ENCODE measurements around the gene DCDC2B.

The DCDC2B gene

GRCh38 chr1:32197074-32197473 is 11.8 kb upstream of the DCDC2B start:
- no peak for DNase-seq

GRCh38 chr1:32197837-32198236 is 11.1 kb upstream of the DCDC2B start:
- DNase-seq: no peak

GRCh38 chr1:32198237-32199042 is 10.4 kb upstream of the DCDC2B start:
- DNase-seq: no peak

GRCh38 chr1:32199043-32199716 is 9.7 kb upstream of the DCDC2B start:
- no peak for DNase-seq

- peak; percentile 46 for DNase-seq
Measured at GRCh38 chr1:32199717-32200072, 9.2 kb upstream of the DCDC2B start.

- DNase-seq: peak; percentile 66
Measured at GRCh38 chr1:32200226-32201010, 8.5 kb upstream of the DCDC2B start, which contains the start of gene CCDC28B. CCDC28B (plus strand) TSS chr1:32200595; CDS start chr1:32201936, 1,341 bp downstream.

GRCh38 chr1:32201011-32201855 is 7.7 kb upstream of the DCDC2B start:
- peak; percentile 49 for DNase-seq

GRCh38 chr1:32204943-32205361 is 3.9 kb upstream of the DCDC2B start:
- peak; percentile 30 for DNase-seq

- peak; percentile 92 for DNase-seq
Measured at GRCh38 chr1:32205401-32206370, 3.2 kb upstream of the DCDC2B start, which contains the start of gene IQCC. IQCC (plus strand) TSS chr1:32205671; CDS start chr1:32205682, 11 bp downstream.

- DNase-seq: no peak
Measured at GRCh38 chr1:32208469-32208868, 420 bp upstream of the DCDC2B start.

GRCh38 chr1:32215629-32216480 is 7.0 kb downstream of the DCDC2B start:
- peak; percentile 28 for DNase-seq

GRCh38 chr1:32216566-32216965 is 7.7 kb downstream of the DCDC2B start:
- DNase-seq: no peak

GRCh38 chr1:32219022-32219421 is 10.1 kb downstream of the DCDC2B start:
- DNase-seq: no peak

- peak; percentile 12 for DNase-seq
Measured at GRCh38 chr1:32220746-32221580, 12.1 kb downstream of the DCDC2B start.

- DNase-seq: no peak
Measured at GRCh38 chr1:32221581-32221979, 12.7 kb downstream of the DCDC2B start.

GRCh38 chr1:32221980-32222755 is 13.3 kb downstream of the DCDC2B start, which contains the start of the genes EIF3I and TMEM234:
EIF3I (plus strand) TSS chr1:32222407; CDS start chr1:32222442, 35 bp downstream.
TMEM234 (minus strand) TSS chr1:32222353; CDS start chr1:32222322, 31 bp downstream.
- peak; percentile 90 for DNase-seq

GRCh38 chr1:32223683-32224082 is 14.8 kb downstream of the DCDC2B start:
- DNase-seq: no peak

- no peak for DNase-seq
Measured at GRCh38 chr1:32224285-32224684, 15.4 kb downstream of the DCDC2B start.

Measured in NCI-H146 (cell line).